Activated CD8-positive, alpha-beta memory T cell treated with anti-CD3 and anti-CD28 coated beads, Interleukin-2, amount 50 U/mL, for 48 hours (primary cell): ENCODE measurements around the gene MYOM1.
A peak's percentile ranks its signal among the peaks of the same experiment; 100 is the strongest.

Experiments used
- DNase-seq: peaks from one replicate; pipeline ENCODE4 v3.0.0-alpha.2; 2020

Gene MYOM1

DNA sequence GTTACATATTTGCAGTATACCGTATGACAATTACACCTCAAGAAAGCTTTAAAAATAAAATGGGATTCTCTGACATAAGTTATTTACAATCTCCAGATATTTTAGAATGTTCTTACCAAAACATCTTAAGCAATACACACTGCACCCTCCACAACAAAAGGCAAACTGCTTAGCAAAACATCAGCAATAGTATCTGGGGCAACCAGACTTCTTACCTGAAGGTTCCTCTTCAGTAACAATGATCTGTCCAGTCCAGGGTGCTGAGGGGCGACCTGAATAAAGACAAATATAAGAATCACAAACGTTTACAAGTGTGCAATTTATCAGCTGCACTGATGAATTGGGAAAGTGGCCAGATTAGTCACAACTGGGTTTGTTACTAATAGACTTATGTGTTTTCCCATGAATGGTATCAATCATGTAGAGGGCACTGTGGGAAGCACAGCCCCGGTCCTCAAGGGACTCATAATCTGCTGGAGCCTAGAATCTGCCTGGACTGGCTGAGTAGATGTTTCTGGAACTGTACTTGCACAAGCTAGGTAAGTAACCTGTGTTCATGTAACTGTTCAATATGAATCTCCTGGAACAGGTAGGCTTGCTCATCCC is 70.7 kb downstream of the MYOM1 start:
- no peak for DNase-seq

- DNase-seq: no peak
Observed at GRCh38 chr18:3147935-3148554, 71.7 kb downstream of the MYOM1 start.

- DNase-seq: no peak
Observed at GRCh38 chr18:3140986-3141639, 78.7 kb downstream of the MYOM1 start.

DNA sequence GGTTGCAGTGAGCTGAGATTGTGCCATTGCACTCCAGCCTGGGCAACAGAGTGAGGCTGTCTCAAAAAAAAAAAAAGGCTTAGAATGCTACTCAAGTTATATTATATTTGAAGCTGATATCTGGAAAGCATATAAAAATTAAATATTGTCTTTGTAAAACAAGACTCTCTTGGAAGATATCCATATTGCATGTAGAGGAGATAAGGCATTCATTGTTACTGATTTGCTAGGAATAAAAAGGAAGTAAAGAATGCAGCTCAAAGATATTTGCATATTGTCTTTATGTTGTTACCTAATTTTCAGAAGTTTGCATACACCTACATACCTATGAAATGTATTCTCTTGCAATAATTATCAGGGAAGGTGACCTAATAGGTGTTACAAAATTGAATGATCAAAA is 79.4 kb downstream of the MYOM1 start:
- DNase-seq: no peak

- DNase-seq: no peak
Observed at GRCh38 chr18:3139406-3139805, 80.4 kb downstream of the MYOM1 start.

DNA sequence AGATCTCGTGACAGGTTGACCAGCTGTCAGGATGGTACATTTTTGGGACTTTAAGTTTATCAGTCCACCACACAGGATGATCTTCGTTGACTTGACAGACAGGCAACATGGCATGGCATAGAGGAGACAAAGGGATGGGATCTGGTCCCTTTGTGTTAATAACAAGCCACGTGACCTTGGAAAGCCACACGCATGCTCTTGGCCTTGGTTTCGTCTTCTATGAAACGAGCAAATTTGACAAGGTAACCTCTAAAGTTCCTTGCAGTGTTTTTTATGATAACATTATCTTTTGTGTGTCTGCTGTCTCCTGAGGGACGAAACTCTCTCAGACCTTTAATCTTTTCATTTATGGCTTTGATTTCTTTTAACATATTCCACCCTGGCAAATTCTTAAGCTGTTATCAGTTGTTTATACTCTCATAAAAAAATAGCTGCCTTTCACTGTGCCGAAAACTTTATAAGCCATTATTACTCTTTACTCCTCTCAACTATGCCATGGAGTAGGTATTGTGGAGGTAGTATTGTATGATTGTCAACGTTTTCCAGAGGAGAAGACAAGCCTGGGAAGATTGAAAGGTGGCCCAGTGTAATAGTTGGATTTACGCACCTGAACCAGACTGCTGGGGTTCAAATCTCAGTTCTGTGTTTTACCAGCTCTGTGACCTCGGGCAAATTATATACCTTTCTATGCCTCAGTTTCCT is 81.3 kb downstream of the MYOM1 start:
- DNase-seq: no peak

DNA sequence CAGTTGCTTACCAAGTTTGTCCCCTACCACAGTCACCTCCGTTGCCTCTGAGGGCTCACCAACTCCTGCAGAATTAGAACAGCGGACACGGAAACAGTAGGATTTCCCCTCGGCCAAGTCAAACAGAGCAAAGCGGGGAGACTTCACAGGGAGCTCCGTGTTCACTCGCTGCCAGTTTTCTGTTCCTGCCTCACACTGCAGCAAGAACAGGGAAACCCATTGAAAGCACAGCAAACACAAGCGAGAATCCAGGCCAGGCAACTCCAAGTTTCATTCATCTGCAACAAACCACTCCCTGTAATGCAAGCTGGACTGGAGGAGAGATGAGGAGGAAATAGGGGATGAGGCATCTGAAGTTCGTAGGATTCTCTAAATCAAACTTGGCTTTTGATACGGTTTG is 84.2 kb downstream of the MYOM1 start:
- no peak for DNase-seq

- no peak for DNase-seq
Observed at GRCh38 chr18:3132700-3133099, 87.1 kb downstream of the MYOM1 start.

DNA sequence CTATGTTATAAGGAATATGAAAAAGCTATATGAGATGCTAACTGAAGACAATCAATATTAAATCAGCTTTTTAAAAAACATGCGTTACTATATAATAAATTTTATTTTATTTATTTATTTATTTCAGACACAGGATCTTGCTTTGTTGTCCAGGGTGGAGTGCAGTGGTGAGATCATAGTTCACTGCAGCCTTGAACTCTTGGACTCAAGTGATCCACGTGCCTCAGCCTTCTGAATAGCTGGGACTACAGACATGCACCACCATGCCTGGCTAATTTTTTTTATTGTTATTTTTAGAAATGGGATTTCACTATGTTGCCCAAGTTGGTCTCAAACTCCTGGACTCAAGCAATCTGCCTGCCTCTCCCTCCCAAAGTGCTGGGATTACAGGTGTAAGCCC is 89.4 kb downstream of the MYOM1 start:
- DNase-seq: no peak

- peak; percentile 89 for DNase-seq
Observed at GRCh38 chr18:3129053-3129864, 90.5 kb downstream of the MYOM1 start.

GRCh38 chr18:3126457-3127097 is 93.2 kb downstream of the MYOM1 start:
- DNase-seq: no peak

DNA sequence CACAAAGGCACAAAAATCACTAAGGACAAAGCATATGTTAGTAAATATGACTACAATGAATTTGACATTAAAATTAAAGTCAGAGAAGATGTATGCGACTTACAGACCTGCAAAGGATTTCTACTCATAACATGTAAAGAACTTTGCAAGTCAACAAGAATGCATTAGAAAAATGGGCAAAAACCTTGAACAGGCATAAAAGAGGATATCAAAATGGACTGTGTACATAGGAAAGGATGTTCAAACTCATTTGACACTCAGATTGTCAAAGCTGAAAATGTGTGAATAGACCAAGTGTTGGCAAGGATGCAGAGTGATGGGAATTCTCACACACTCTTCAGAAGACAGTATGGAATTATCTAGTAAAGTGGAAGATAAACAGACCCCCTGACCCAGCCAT is 94.9 kb downstream of the MYOM1 start:
- no peak for DNase-seq

GRCh38 chr18:3122851-3123250 is 96.9 kb downstream of the MYOM1 start:
- DNase-seq: no peak

- no peak for DNase-seq
Observed at GRCh38 chr18:3121259-3121658, 98.5 kb downstream of the MYOM1 start.

DNA sequence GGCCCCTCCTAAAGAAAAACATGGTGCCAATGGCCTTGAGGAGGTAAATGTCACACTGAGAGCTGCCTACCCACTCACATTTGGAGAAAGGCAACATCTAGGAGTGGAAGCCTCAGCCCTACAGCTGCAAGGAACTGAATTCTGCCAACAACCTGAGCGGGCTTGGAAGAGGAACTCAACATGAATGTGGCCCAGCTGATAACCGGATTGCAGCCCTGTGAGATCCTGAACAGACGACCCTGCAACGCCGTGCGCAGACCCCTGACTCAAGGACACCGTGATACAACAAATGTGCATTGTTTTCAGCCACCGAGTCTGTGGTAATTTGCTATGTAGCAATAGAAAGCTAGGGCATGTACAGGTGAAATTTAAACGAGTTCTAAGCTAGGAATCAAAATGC is 99.4 kb downstream of the MYOM1 start:
- DNase-seq: no peak

DNA sequence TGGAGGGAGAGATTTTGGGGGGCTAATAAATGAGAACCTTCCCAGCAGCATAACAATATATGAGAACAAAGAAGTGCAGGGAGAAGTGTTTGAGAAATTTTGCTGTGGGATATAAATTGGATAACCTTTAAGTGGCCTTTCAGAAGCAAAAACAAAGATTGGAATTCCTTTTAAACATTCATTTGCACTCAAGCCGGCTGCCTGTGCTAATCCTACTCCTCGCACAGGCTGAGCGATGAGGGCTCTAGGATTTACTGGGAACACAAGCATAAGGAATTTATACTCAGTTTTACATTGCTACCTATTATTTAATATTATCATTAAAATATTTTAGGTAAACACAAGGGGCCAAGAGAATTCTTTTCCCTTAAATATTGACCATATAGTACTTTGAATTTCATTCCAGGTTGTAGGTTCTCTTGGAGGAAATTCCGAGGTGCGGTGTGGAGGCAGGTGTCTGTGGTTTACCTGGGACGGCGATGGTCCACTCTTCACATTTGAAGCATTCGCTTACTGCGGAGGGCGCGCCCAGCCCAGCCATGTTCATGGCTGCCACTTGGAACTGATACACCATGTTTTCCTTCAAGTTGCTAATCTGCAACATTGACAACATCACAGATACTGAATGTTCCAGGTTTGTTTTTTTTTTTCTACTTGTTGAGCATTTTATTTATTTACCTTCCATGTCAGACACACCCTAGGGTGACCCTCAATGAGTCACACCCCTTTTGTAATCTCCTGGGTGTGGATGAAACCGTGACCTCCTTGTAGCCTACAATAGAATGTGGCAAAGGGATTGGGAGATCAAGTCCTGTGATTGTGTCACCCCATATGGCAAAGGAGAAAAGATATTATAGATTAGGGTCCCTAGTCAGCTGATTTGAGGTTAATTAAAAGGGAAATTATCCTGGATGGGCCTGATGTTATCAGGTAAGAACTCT is 100.1 kb downstream of the MYOM1 start:
- DNase-seq: no peak

DNA sequence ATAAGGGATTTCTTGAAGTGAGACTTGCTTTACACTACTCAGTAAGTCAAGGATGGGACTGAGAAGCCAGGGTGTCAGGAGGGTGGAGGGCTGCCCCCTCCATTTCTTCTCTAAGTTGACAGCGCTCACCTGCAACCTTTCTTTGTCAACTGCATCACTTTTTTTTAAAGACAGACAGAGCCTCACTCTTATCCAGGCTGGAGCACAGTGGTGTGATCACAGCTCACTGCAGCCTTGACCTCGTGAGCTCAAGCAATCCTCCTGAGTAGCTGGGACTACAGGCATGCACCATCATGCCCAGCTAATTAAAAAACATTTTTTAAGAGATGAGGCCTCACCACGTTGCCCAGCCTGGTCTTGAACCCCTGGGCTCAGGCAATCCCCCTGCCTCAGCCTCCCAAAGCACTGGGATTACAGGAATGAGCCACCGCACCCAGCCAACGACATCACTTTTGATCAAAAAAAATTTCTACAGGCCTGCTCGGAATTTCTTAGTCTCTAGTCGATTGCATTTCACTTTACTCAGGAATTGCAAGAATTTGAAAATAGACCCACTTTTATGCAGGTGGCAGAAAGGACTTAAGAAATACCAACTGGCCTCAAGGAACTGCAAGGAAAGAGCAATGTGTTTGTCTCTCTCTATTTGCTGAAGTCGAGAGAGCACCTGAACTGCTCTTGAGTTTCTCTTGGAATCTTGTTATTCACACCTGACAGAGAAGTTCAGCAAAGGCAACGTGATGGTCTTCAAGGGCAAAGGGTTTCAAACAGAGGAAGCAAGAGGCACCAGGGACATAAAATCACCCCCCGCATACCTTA is 101.4 kb downstream of the MYOM1 start:
- DNase-seq: no peak

GRCh38 chr18:3117493-3118192 is 102.1 kb downstream of the MYOM1 start:
- no peak for DNase-seq

DNA sequence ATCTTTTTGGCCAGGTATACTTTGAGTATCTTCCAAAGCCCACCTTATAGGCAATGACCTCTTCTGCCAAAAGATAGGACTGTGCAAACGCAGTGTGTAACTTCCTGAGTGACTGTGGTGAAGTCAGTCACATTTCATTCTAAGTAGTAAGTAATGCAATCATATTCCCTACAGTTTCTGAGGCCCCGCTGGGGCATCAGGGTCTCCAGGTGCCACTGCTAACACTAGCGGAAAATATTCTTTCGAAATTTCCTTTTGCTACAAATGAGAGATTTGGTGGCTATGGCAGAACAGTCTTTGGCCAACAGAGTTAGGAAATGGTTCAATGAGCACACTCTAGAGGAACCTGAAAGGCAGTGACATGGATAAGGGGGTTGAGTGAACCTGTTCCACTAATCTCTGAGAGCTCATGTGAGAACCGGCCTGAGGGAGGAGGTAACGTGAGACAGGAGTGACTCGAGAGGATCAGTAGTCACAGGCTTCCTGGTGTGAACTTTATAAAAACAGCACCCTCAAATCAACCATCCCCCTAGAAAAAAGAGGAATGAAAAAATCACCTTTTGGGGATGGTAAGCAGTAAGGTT is 104.2 kb downstream of the MYOM1 start:
- DNase-seq: no peak
